ENCODE results near the gene WNT7B. TPM values are rescaled to one million over a fixed set of nuclear protein-coding genes. Genes with fewer than 3 reads are reported as not detected.

WNT7B gene
- total RNA-seq, 1 experiment from 2014 or later = 0.33 TPM

GRCh38 chr22:46009730-46010129, 32.8 kb upstream of the WNT7B start:
- no peaks in the 10 kb centered on the region for H3K36me3 Mint-ChIP-seq
- H3K27me3 Mint-ChIP-seq (ENCODE audit: low read depth) = no peaks in the 10 kb centered on the region
- no peak overlapping the region for H3K27ac Mint-ChIP-seq
- no peaks in the 10 kb centered on the region for H3K9me3 Mint-ChIP-seq
- TF ChIP-seq E2F1 (CRISPR knock-in tag; IDR thresholded peaks at IDR 0.05) (no peak), ETV6 (CRISPR knock-in tag; IDR thresholded peaks at IDR 0.05) (no peak), ZNF121 (CRISPR knock-in tag; IDR thresholded peaks at IDR 0.05) (no peak), CREB1 (CRISPR knock-in tag; IDR thresholded peaks at IDR 0.05) (no peak)
- ATAC-seq (no peak), DNase-seq (ENCODE audit: low spot score) (no peak)
- ChIA-PET CTCF (interaction anchor here (1.1 kb wide), 1 partner anchor 15 kb away, joined by 3 read pairs; no protein-coding TSS in a partner anchor), POLR2A (interaction anchor here (0.6 kb wide), 1 partner anchor 470 kb away, joined by 9 read pairs; no protein-coding TSS in a partner anchor)
- peaks cover 4% of the 10 kb centered on the region; the same call in 1 of the 2 replicates for H3K4me1 Mint-ChIP-seq
- no peak overlapping the region for H3K4me3 Mint-ChIP-seq

GRCh38 chr22:46008836-46009596, 32.1 kb upstream of the WNT7B start:
- no peak overlapping the region for H3K4me3 Mint-ChIP-seq
- DNase-seq (ENCODE audit: low spot score) (no peak), ATAC-seq (no peak)
- no peaks in the 10 kb centered on the region for H3K9me3 Mint-ChIP-seq
- no peak for TF ChIP-seq FOXP1 (CRISPR knock-in tag; IDR thresholded peaks at IDR 0.05; ENCODE audit: borderline replicate concordance)
- no peak for TF ChIP-seq RELA (CRISPR knock-in tag; IDR thresholded peaks at IDR 0.05; ENCODE audit: borderline replicate concordance)
- no peak for TF ChIP-seq NFYB (CRISPR knock-in tag; conservative IDR thresholded peaks at IDR 0.05; ENCODE audit: low read depth)
- no peak for TF ChIP-seq SMAD4 (CRISPR knock-in tag; IDR thresholded peaks at IDR 0.05)
- TF ChIP-seq ZNF416 (CRISPR knock-in tag; IDR thresholded peaks at IDR 0.05) = no peak
- TF ChIP-seq ZBTB43 (CRISPR knock-in tag; IDR thresholded peaks at IDR 0.05) = no peak
- TF ChIP-seq ATF6 (CRISPR knock-in tag; IDR thresholded peaks at IDR 0.05) = no peak
- TF ChIP-seq ETV6 (CRISPR knock-in tag; IDR thresholded peaks at IDR 0.05) = no peak
- no peak for TF ChIP-seq PRDM15 (CRISPR knock-in tag; IDR thresholded peaks at IDR 0.05)
- TF ChIP-seq MYBL2 (CRISPR knock-in tag; IDR thresholded peaks at IDR 0.05) = no peak
- TF ChIP-seq MAX (CRISPR knock-in tag; IDR thresholded peaks at IDR 0.05) = no peak
- no peak overlapping the region for H3K27ac Mint-ChIP-seq
- H3K36me3 Mint-ChIP-seq = no peaks in the 10 kb centered on the region
- ChIA-PET POLR2A (no interaction called here), CTCF (interaction anchor here (1.0 to 1.9 kb wide), 3 partner anchors 13 to 113 kb away, joined by 3 to 12 read pairs (median 3); no protein-coding TSS in a partner anchor)
- H3K4me1 Mint-ChIP-seq = peaks cover 4% of the 10 kb centered on the region
- no peaks in the 10 kb centered on the region for H3K27me3 Mint-ChIP-seq (ENCODE audit: low read depth)
